Effector memory CD4-positive, alpha-beta T cell (primary cell): ENCODE measurements around the gene TNS2.
A peak's percentile ranks its signal among the peaks of the same experiment; 100 is the strongest.

Experiments used
- DNase-seq, 3 donors: peaks; one replicate each; pipeline ENCODE4 v3.0.0-alpha.2; 2020
- H3K27ac ChIP-seq: 2 replicates; pipeline ENCODE4 v1.7.0; 2013; ENCODE audit warnings: mild to moderate bottlenecking, low read length, moderate library complexity; ENCODE audit not compliant: insufficient read depth, poor library complexity, severe bottlenecking
- H3K27me3 ChIP-seq: replicated peaks from 2 replicates; pipeline ENCODE4 v1.7.0; 2013; ENCODE audit warnings: mild to moderate bottlenecking, low read length; ENCODE audit not compliant: insufficient read depth, control insufficient read depth, poor library complexity, severe bottlenecking
- H3K36me3 ChIP-seq: 2 replicates; pipeline ENCODE4 v1.7.0; 2013; ENCODE audit warnings: mild to moderate bottlenecking, low read length, moderate library complexity; ENCODE audit not compliant: control insufficient read depth, insufficient read depth
- H3K4me1 ChIP-seq: 2 replicates; pipeline ENCODE4 v1.7.0; 2013; ENCODE audit warnings: low read length, mild to moderate bottlenecking; ENCODE audit not compliant: control insufficient read depth, insufficient read depth, poor library complexity, severe bottlenecking
- H3K4me3 ChIP-seq: 2 replicates; pipeline ENCODE4 v1.7.0; 2013; ENCODE audit warnings: low read length, low read depth, mild to moderate bottlenecking; ENCODE audit not compliant: insufficient read depth, poor library complexity, severe bottlenecking
- H3K9me3 ChIP-seq: 2 replicates; pipeline ENCODE4 v1.7.0; 2013; ENCODE audit warnings: mild to moderate bottlenecking, low read length, moderate library complexity; ENCODE audit not compliant: control insufficient read depth

Gene TNS2

DNA sequence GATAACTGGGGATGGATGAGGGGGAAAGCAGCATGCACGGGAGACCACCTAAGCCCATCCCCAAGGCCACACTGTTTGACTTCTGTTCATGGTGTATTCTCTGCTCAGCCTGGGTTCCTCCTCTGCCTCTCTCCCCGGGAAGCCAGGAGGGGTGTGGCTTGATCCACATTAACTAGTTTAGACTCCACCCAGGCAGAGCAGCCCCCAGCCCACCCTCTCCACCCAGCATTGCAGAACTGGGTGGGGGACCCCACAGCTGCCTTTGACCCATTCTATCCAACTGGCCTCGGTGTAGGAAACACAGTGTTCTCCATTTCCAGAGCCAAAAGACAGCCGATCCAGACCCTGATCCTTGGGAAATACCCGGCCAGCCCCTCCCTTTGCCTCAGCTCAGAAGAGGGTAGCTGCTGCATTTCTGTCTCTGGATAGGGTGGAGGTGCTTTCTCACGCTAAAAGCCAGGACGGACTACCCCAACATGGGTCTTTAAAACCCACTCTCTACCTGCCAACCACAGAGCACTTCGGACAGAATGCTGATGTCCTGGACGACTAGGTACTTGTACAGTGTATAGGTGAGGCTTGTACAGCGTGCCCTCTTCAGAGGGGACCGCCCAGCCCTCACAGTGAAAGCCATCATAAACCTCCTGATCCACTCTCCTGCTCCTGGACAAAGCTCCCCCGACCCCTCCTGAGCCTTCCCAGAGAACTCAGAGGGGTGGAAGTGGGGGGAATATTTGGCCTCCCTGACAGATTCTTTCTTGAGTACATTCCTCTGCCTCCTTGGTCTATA is 20.0 kb downstream of the TNS2 start:
- H3K4me1 ChIP-seq, result no peaks in the 10 kb centered on the region
- H3K36me3 ChIP-seq, result peaks cover 59% of the 10 kb centered on the region
- H3K27ac ChIP-seq, result no peak overlapping the region
- H3K27me3 ChIP-seq, result no peaks in the 10 kb centered on the region
- DNase-seq, result no peak
- no peak overlapping the region for H3K4me3 ChIP-seq
- no peaks in the 10 kb centered on the region for H3K9me3 ChIP-seq

DNA sequence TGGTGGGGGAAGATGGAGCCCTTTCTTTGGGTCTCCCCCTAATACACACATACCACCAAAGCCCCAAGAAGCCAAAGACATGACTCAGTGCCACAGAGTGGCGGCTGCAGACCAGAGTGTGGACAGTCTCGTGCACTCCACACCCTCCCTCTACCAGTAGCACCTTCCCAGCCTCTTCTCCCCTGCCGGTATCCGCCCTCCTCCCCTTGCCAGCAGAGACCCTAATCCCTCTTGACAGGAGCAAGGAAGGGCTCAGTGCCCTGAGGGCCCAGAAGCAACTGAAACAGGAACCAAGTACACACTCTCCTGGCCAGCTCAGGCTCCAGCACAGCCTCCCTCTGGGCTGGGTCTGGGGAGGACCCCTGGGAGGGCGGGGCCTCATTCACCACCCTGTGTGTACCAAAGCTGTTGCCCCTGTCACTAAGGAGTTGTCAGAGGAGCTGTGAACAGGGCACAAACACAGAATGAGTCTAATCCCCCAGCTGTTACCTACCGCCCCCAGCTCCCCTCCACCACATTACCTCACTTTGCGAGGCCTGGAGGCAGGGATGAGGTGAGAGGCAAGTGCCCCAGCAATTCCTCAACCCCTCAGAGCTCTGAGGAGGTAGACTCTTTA is 21.1 kb downstream of the TNS2 start:
- DNase-seq, result no peak
- peaks cover 59% of the 10 kb centered on the region for H3K36me3 ChIP-seq
- H3K4me3 ChIP-seq, result no peak overlapping the region
- no peaks in the 10 kb centered on the region for H3K9me3 ChIP-seq
- H3K4me1 ChIP-seq, result no peaks in the 10 kb centered on the region
- no peak overlapping the region for H3K27ac ChIP-seq
- no peaks in the 10 kb centered on the region for H3K27me3 ChIP-seq

DNA sequence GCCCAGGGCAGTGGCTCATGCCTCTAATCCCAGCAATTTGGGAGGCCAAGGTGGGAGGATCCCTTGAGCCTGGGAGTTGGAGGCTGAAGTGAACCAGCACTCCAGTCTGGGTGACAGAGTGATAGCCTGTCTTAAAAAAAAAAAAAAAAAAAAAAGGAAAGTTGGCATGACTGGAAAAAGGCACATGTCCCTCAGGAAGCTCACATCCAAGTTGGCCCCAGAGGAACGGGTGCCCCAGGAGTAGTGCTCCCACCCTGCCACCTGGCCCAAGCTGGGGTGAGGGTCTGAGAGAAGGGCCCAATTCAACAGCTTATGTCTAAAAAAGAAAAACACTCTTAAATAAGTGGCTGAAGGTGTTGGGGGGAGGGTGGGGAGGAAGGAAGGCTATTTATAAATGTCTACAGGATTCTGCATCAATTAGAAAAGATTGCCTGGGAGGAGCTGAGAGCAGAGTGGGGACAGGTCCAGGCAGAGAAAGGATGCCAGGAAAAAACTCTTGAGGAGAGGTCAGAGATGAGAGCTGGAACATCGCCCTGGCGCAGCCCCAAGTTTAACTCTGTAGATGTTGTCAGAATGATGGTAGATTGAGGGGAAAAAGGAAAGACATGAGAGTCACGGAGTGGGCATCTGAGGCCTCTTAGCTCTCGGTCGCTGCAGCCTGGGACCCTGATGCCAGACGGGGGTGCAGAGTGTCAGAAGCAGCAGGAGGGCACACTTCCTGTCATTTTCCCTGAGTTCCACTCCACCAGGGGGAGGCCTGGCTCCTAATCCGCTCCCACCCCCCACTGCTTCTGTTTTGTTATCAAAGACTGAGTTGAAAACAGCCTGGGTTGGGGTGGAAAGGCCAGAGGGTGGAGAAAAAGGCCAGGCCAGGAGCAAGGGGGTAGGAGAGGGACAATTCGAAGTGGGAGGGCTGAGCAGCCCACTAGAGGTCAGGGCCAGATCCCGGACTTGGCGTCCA is 22.0 kb downstream of the TNS2 start:
- Histone ChIP-seq H3K27ac (no peak overlapping the region), H3K4me3 (no peak overlapping the region), H3K27me3 (no peaks in the 10 kb centered on the region), H3K4me1 (no peaks in the 10 kb centered on the region), H3K9me3 (no peaks in the 10 kb centered on the region), H3K36me3 (peaks cover 66% of the 10 kb centered on the region)
- DNase-seq, result no peak

GRCh38 chr12:53073881-53074280 is 24.0 kb downstream of the TNS2 start:
- Histone ChIP-seq H3K4me3 (no peak overlapping the region), H3K9me3 (no peaks in the 10 kb centered on the region), H3K27me3 (no peaks in the 10 kb centered on the region), H3K36me3 (peaks cover 60% of the 10 kb centered on the region), H3K27ac (no peak overlapping the region), H3K4me1 (peaks cover 13% of the 10 kb centered on the region)
- DNase-seq, result no peak

GRCh38 chr12:53074283-53074998 is 24.6 kb downstream of the TNS2 start:
- Histone ChIP-seq H3K27ac (no peak overlapping the region), H3K27me3 (no peaks in the 10 kb centered on the region), H3K9me3 (no peaks in the 10 kb centered on the region), H3K36me3 (peaks cover 55% of the 10 kb centered on the region), H3K4me3 (no peak overlapping the region), H3K4me1 (peaks cover 13% of the 10 kb centered on the region)
- DNase-seq, result no peak

GRCh38 chr12:53074999-53075370 is 25.1 kb downstream of the TNS2 start:
- Histone ChIP-seq H3K4me1 (peaks cover 16% of the 10 kb centered on the region), H3K36me3 (peaks cover 50% of the 10 kb centered on the region), H3K27me3 (no peaks in the 10 kb centered on the region), H3K27ac (no peak overlapping the region), H3K9me3 (no peaks in the 10 kb centered on the region), H3K4me3 (no peak overlapping the region)
- no peak for DNase-seq

DNA sequence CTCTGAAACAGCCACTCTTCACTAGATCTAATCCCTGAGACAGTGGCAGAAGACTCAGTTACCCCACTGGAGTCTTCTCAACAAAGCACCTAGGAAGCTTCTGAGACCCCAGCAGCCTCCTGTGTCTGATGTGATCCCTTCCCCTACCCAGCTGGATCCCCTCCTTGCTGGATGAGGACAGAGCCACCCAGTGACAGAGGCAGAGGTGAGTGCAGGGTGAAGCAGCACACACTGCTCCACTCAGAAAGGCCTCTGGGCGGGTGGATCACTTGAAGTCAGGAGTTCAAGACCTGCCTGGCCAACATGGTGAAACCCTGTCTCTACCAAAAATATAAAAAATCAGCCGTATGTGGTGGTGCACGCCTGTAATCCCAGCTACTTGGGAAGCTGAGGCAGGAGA is 26.6 kb downstream of the TNS2 start:
- no peaks in the 10 kb centered on the region for H3K9me3 ChIP-seq
- peaks cover 16% of the 10 kb centered on the region for H3K4me1 ChIP-seq
- no peak for DNase-seq
- H3K27me3 ChIP-seq, result no peaks in the 10 kb centered on the region
- H3K4me3 ChIP-seq, result no peak overlapping the region
- peaks cover 41% of the 10 kb centered on the region for H3K36me3 ChIP-seq
- no peak overlapping the region for H3K27ac ChIP-seq

DNA sequence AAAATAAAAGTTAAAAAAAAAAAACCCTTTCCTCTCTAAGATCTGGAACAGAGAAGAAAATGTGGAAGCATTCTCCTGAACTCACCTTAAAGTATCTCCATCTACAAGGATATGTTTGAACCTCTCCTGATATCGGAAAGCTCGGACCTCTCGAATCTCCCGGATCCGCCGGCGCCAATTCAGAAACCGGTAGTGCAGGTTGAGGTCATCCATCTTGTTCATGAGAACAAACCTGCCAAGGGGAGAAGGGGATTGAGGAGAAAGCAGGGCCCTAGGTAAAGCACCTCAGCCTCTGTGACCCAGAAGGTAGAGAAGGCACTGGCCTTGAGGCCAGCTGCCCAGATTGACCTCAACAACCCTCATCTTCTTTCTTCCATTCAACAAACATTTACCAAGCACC is 27.2 kb downstream of the TNS2 start:
- H3K4me3 ChIP-seq, result no peak overlapping the region
- H3K36me3 ChIP-seq, result peaks cover 35% of the 10 kb centered on the region
- peaks cover 16% of the 10 kb centered on the region for H3K4me1 ChIP-seq
- no peak for DNase-seq
- H3K27ac ChIP-seq, result no peak overlapping the region
- no peaks in the 10 kb centered on the region for H3K9me3 ChIP-seq
- no peaks in the 10 kb centered on the region for H3K27me3 ChIP-seq

GRCh38 chr12:53078425-53079225 is 28.8 kb downstream of the TNS2 start:
- peak in 1 of 3 donors; percentile 20 for DNase-seq
- peak overlapping the region; percentile 84 for H3K27ac ChIP-seq
- peaks cover 33% of the 10 kb centered on the region for H3K36me3 ChIP-seq
- H3K9me3 ChIP-seq, result no peaks in the 10 kb centered on the region
- no peaks in the 10 kb centered on the region for H3K27me3 ChIP-seq
- peak overlapping the region; percentile 95 for H3K4me3 ChIP-seq
- peaks cover 16% of the 10 kb centered on the region for H3K4me1 ChIP-seq
